AG09319 (cell line): ENCODE data around the gene SMPD3.
"Not testable (repeated sequence)": the region's sequence is repeated elsewhere in the genome, so short reads cannot be mapped to it uniquely, and the experiment has no call there.

Experiments used
- DNase-seq: peaks from one replicate; pipeline ENCODE4 v3.0.0-alpha.2; 2010; ENCODE audit warnings: low read depth; ENCODE audit errors: extremely low read depth
- CTCF ChIP-seq: IDR thresholded peaks from 2 replicates; pipeline ENCODE4 v1.5.1; 2011; ENCODE audit warnings: low read depth, mild to moderate bottlenecking, inconsistent platforms, low read length, moderate library complexity

Gene SMPD3

GRCh38 chr16:68448360-68448970, at the start of gene SMPD3:
Gene SMPD3, minus strand, starts transcription at chr16:68448508. Its CDS starts 76,327 bp downstream, at chr16:68372181.
- DNase-seq, result peak; percentile 92
- no peak for TF ChIP-seq CTCF

- no peak for DNase-seq
- no peak for TF ChIP-seq CTCF
Observed at GRCh38 chr16:68496689-68497088, 48.4 kb upstream of the SMPD3 start.

- not testable (repeated sequence) for DNase-seq
Observed at GRCh38 chr16:68494261-68494660, 46.0 kb upstream of the SMPD3 start.

- no peak for TF ChIP-seq CTCF
- no peak for DNase-seq
Observed at GRCh38 chr16:68493412-68494070, 45.2 kb upstream of the SMPD3 start.

- DNase-seq, result no peak
- TF ChIP-seq CTCF, result no peak
Observed at GRCh38 chr16:68492543-68493411, 44.5 kb upstream of the SMPD3 start.

GRCh38 chr16:68492151-68492542, 43.8 kb upstream of the SMPD3 start:
- TF ChIP-seq CTCF, result no peak
- no peak for DNase-seq

- no peak for TF ChIP-seq CTCF
Observed at GRCh38 chr16:68491576-68491950, 43.3 kb upstream of the SMPD3 start.

More at GRCh38 chr16:68491576-68491950, 43.3 kb upstream of the SMPD3 start:
- no peak for DNase-seq
